ENCODE results near the gene MPZL3.
"Not testable (repeated sequence)": the region's sequence is repeated elsewhere in the genome, so short reads cannot be mapped to it uniquely, and the experiment has no call there.

The MPZL3 gene

GRCh38 chr11:118184784-118185579, 67.2 kb downstream of the MPZL3 start:
- no peak for DNase-seq (ENCODE audit: low read depth, low spot score)

GRCh38 chr11:118183691-118184090, 68.5 kb downstream of the MPZL3 start:
- not testable (repeated sequence) for DNase-seq (ENCODE audit: low read depth, low spot score)

GRCh38 chr11:118180300-118180703, 71.9 kb downstream of the MPZL3 start:
- DNase-seq (ENCODE audit: low read depth, low spot score) = no peak

- no peak for DNase-seq (ENCODE audit: low read depth, low spot score)
Measured at GRCh38 chr11:118176778-118177134, 75.4 kb downstream of the MPZL3 start.

Data from activated naive CD8-positive, alpha-beta T cell treated with anti-CD3 and anti-CD28 coated beads, Interleukin-2, amount 50 U/mL, for 16 hours (primary cell).